Activated B cell treated with CpG ODN at 0.5 μM for 24 hours (primary cell): ENCODE results near the gene MINDY4. TPM values are rescaled to one million over a fixed set of nuclear protein-coding genes. Genes with fewer than 3 reads are reported as not detected.

Experiments used
- ATAC-seq: fragments of 200-7000 bp; cut with Tn5 transposase; one replicate; pipeline ENCODE4 v1.10.0; 2021; ENCODE audit warnings: low read depth, mild to moderate bottlenecking, moderate library complexity
- CTCF ChIA-PET: fragments of 350-600 bp; sonication (Branson Sonifier 250); formaldehyde crosslinking; loops from one replicate; lab custom pipeline; 2021; ENCODE audit warnings: antibody characterized with exemption; lab: Charles Lee
- POLR2A ChIA-PET: fragments of 350-600 bp; sonication (Branson Sonifier 250); formaldehyde crosslinking; loops from one replicate; lab custom pipeline; 2021; ENCODE audit warnings: antibody characterized with exemption; lab: Charles Lee
- DNase-seq: peaks from one replicate; pipeline ENCODE4 v3.0.0; 2022
- H3K27ac Mint-ChIP-seq: one replicate; pipeline ENCODE4 v1.8.0; 2020; ENCODE audit warnings: mixed read lengths
- H3K27me3 Mint-ChIP-seq: one replicate; pipeline ENCODE4 v1.8.0; 2021; ENCODE audit warnings: mixed read lengths
- H3K36me3 Mint-ChIP-seq: one replicate; pipeline ENCODE4 v1.8.0; 2021; ENCODE audit warnings: low read depth, mixed read lengths
- H3K4me1 Mint-ChIP-seq: one replicate; pipeline ENCODE4 v1.8.0; 2021; ENCODE audit warnings: mixed read lengths
- H3K4me3 Mint-ChIP-seq: one replicate; pipeline ENCODE4 v1.8.0; 2020; ENCODE audit warnings: mild to moderate bottlenecking, mixed read lengths
- H3K9me3 Mint-ChIP-seq: one replicate; pipeline ENCODE4 v1.8.0; 2020; ENCODE audit warnings: mixed read lengths
- CTCF ChIP-seq: fragments of 200-600 bp; IDR thresholded peaks from one replicate; pipeline ENCODE4 v1.8.0; 2022; ENCODE audit warnings: antibody characterized with exemption, mild to moderate bottlenecking
- intact Hi-C: fragments of 100-400 bp; cut with micrococcal nuclease; formaldehyde crosslinking; loops from one replicate; pipeline ENCODE4 v1.15.1; 2024
- total RNA-seq: library from RNA; stranded (reverse); gene quantifications from 2 replicates; pipeline ENCODE4 v1.2.3, GENCODE V29; 2022

Gene MINDY4
- total RNA-seq, 1 donor from 2014 or later: 1.2 TPM

GRCh38 chr7:30813466-30813865 lies 42.2 kb downstream of the MINDY4 start:
- TF ChIP-seq CTCF: no peak
- intact Hi-C loops: no loop called here
- ATAC-seq: no peak

GRCh38 chr7:30814700-30815387 lies 43.6 kb downstream of the MINDY4 start:
- no peak for TF ChIP-seq CTCF
- ChIA-PET POLR2A (no interaction called here), CTCF (no interaction called here)
- no peak for ATAC-seq
- no peak for DNase-seq
- no peaks in the 10 kb centered on the region for H3K36me3 Mint-ChIP-seq
- peaks cover 1% of the 10 kb centered on the region for H3K27me3 Mint-ChIP-seq
- no peaks in the 10 kb centered on the region for H3K9me3 Mint-ChIP-seq
- intact Hi-C loops: no loop called here
- H3K4me1 Mint-ChIP-seq: peaks cover 2% of the 10 kb centered on the region
- H3K27ac Mint-ChIP-seq: no peak overlapping the region
- H3K4me3 Mint-ChIP-seq: no peak overlapping the region

More at GRCh38 chr7:30813466-30813865, 42.2 kb downstream of the MINDY4 start:
- Mint-ChIP-seq H3K9me3 (no peaks in the 10 kb centered on the region), H3K27ac (no peak overlapping the region), H3K27me3 (peaks cover 1% of the 10 kb centered on the region), H3K36me3 (no peaks in the 10 kb centered on the region), H3K4me1 (peaks cover 2% of the 10 kb centered on the region), H3K4me3 (no peak overlapping the region)
- CTCF ChIA-PET: interaction anchor here (1.2 kb wide), 1 partner anchor 309 kb away, joined by 3 read pairs; no protein-coding TSS in a partner anchor
- no peak for DNase-seq
- POLR2A ChIA-PET: no interaction called here

GRCh38 chr7:30815388-30815854 lies 44.2 kb downstream of the MINDY4 start:
- DNase-seq (no peak), ATAC-seq (no peak)
- Mint-ChIP-seq H3K4me3 (no peak overlapping the region), H3K27ac (no peak overlapping the region), H3K27me3 (peaks cover 1% of the 10 kb centered on the region), H3K9me3 (no peaks in the 10 kb centered on the region), H3K4me1 (peaks cover 2% of the 10 kb centered on the region), H3K36me3 (no peaks in the 10 kb centered on the region)
- ChIA-PET POLR2A (no interaction called here), CTCF (no interaction called here)
- intact Hi-C loops: no loop called here
- no peak for TF ChIP-seq CTCF

GRCh38 chr7:30815951-30816644 lies 44.9 kb downstream of the MINDY4 start:
- ChIA-PET POLR2A (no interaction called here), CTCF (no interaction called here)
- Mint-ChIP-seq H3K9me3 (no peaks in the 10 kb centered on the region), H3K36me3 (no peaks in the 10 kb centered on the region), H3K4me3 (no peak overlapping the region), H3K4me1 (peaks cover 2% of the 10 kb centered on the region), H3K27me3 (peaks cover 1% of the 10 kb centered on the region), H3K27ac (no peak overlapping the region)
- no peak for TF ChIP-seq CTCF
- no peak for ATAC-seq
- DNase-seq: no peak
- intact Hi-C loops: no loop called here

- Mint-ChIP-seq H3K9me3 (no peaks in the 10 kb centered on the region), H3K4me1 (no peaks in the 10 kb centered on the region), H3K4me3 (no peak overlapping the region), H3K27me3 (peaks cover 1% of the 10 kb centered on the region), H3K27ac (no peak overlapping the region), H3K36me3 (no peaks in the 10 kb centered on the region)
- no peak for TF ChIP-seq CTCF
- ATAC-seq (no peak), DNase-seq (no peak)
- intact Hi-C loops: no loop called here
- POLR2A ChIA-PET: interaction anchor here (0.7 kb wide), 1 partner anchor 885 kb away, joined by 13 read pairs; no protein-coding TSS in a partner anchor
- CTCF ChIA-PET: no interaction called here
Observed at GRCh38 chr7:30816645-30817370, 45.6 kb downstream of the MINDY4 start.
